A673 (cell line): ENCODE results near the gene CTSH. TPM values are rescaled to one million over a fixed set of nuclear protein-coding genes. Genes with fewer than 3 reads are reported as not detected.

ENCODE experiments used
- BruUV-seq: library from RNA; stranded (reverse); fragments of 400-500 nt; replicated peaks from 2 replicates; lab custom pipeline; 2021; lab: Mats Ljungman, UMichigan
- CTCF ChIA-PET: fragments of 300-600 bp; sonication (Branson Sonifier 250); formaldehyde crosslinking; loops from one replicate; lab custom pipeline; 2022; ENCODE audit warnings: antibody characterized with exemption; lab: Charles Lee
- POLR2A ChIA-PET: fragments of 300-600 bp; sonication (Branson Sonifier 250); formaldehyde crosslinking; loops from one replicate; lab custom pipeline; 2022; ENCODE audit warnings: antibody characterized with exemption; ENCODE audit not compliant: low non-redundant PET; lab: Charles Lee
- DNase-seq: peaks from one replicate; pipeline ENCODE4 v3.0.0-alpha.2; 2015; ENCODE audit warnings: low spot score
- H3K27ac ChIP-seq: fragments of 200-600 bp; sonication (generic); 2 replicates; pipeline ENCODE4 v1.5.1; 2016; ENCODE audit warnings: mixed run types, low read depth, mild to moderate bottlenecking, mixed read lengths, antibody characterized with exemption, low read length; ENCODE audit not compliant: poor library complexity, severe bottlenecking
- H3K27me3 ChIP-seq: fragments of 200-600 bp; sonication (generic); replicated peaks from 2 replicates; pipeline ENCODE4 v1.6.1; 2017; ENCODE audit warnings: mixed run types, low read depth, mild to moderate bottlenecking, mixed read lengths, antibody characterized with exemption, low read length; ENCODE audit not compliant: insufficient read depth, poor library complexity
- H3K36me3 ChIP-seq: fragments of 200-600 bp; sonication (generic); 2 replicates; pipeline ENCODE4 v1.6.1; 2016; ENCODE audit warnings: mixed run types, mild to moderate bottlenecking, mixed read lengths, antibody characterized with exemption, low read length; ENCODE audit not compliant: insufficient read depth, poor library complexity, severe bottlenecking
- H3K4me1 ChIP-seq: fragments of 200-600 bp; sonication (generic); 2 replicates; pipeline ENCODE4 v1.6.1; 2017; ENCODE audit warnings: mixed run types, mild to moderate bottlenecking, mixed read lengths, antibody characterized with exemption, low read length; ENCODE audit not compliant: insufficient read depth, poor library complexity, severe bottlenecking
- H3K4me3 ChIP-seq: fragments of 200-600 bp; sonication (generic); 2 replicates; pipeline ENCODE4 v1.5.1; 2016; ENCODE audit warnings: low read depth, mixed run types, mild to moderate bottlenecking, mixed read lengths, low read length; ENCODE audit not compliant: poor library complexity, severe bottlenecking
- H3K9me3 ChIP-seq: fragments of 200-600 bp; sonication (generic); 2 replicates; pipeline ENCODE4 v1.6.1; 2016; ENCODE audit warnings: mixed run types, low read depth, mild to moderate bottlenecking, mixed read lengths, antibody characterized with exemption, low read length; ENCODE audit not compliant: poor library complexity, severe bottlenecking
- EZH2 ChIP-seq: fragments of 200-600 bp; sonication (generic); IDR thresholded peaks from 2 replicates; pipeline ENCODE4 v1.6.1; 2017; ENCODE audit warnings: borderline replicate concordance, low read depth, mild to moderate bottlenecking, mixed read lengths, antibody characterized with exemption, low read length; ENCODE audit not compliant: poor library complexity, severe bottlenecking
- intact Hi-C: fragments of 100-400 bp; cut with micrococcal nuclease; formaldehyde crosslinking; loops from one replicate; pipeline ENCODE4 v1.10.0; 2022; ENCODE audit not compliant: unreplicated experiment
- total RNA-seq: library from RNA; stranded (reverse); gene quantifications from 2 replicates; pipeline ENCODE4 v1.2.3, GENCODE V29; 2021
- TF ChIP-seq, protein P1 (sequence below): fragments of 300-800, 200-600 bp; sonication (generic); conservative IDR thresholded peaks from 2 replicates; pipeline ENCODE4 v1.5.1; 2017; ENCODE audit warnings: low read depth, mild to moderate bottlenecking, antibody characterized with exemption, low read length, moderate library complexity, mixed read lengths

The CTSH gene
- total RNA-seq, 1 experiment from 2014 or later = 2.2 TPM

DNA sequence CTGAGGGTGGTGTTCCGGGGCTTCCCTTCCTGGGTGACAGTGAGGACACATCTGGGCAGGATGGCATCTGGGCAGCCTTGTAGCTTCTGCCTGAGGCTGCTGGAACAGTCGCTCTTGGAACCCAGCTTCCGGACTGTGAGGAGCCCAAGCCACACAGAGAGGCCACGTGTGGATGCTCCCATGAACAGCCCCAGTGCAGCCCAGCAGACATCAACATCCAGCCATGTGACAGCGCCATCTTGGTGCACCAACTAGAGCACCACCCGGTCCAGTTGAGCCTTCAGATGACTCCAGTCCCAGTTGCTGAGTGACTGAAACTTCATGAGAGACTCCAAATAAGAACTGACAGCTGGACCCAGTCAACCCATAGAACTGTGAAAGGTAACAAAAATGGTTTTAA lies 15.5 kb upstream of the CTSH start:
- H3K9me3 ChIP-seq = no peaks in the 10 kb centered on the region
- DNase-seq = no peak
- no peaks in the 10 kb centered on the region for H3K36me3 ChIP-seq
- POLR2A ChIA-PET = no interaction called here
- H3K27ac ChIP-seq = no peak overlapping the region
- H3K4me1 ChIP-seq = no peaks in the 10 kb centered on the region
- H3K4me3 ChIP-seq = no peak overlapping the region
- TF ChIP-seq, protein P1, sequence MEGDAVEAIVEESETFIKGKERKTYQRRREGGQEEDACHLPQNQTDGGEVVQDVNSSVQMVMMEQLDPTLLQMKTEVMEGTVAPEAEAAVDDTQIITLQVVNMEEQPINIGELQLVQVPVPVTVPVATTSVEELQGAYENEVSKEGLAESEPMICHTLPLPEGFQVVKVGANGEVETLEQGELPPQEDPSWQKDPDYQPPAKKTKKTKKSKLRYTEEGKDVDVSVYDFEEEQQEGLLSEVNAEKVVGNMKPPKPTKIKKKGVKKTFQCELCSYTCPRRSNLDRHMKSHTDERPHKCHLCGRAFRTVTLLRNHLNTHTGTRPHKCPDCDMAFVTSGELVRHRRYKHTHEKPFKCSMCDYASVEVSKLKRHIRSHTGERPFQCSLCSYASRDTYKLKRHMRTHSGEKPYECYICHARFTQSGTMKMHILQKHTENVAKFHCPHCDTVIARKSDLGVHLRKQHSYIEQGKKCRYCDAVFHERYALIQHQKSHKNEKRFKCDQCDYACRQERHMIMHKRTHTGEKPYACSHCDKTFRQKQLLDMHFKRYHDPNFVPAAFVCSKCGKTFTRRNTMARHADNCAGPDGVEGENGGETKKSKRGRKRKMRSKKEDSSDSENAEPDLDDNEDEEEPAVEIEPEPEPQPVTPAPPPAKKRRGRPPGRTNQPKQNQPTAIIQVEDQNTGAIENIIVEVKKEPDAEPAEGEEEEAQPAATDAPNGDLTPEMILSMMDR = no peak
- TF ChIP-seq EZH2 = no peak
- BruUV-seq = no TSS peak
- intact Hi-C loops = no loop called here
- CTCF ChIA-PET = no interaction called here
- H3K27me3 ChIP-seq = no peaks in the 10 kb centered on the region

DNA sequence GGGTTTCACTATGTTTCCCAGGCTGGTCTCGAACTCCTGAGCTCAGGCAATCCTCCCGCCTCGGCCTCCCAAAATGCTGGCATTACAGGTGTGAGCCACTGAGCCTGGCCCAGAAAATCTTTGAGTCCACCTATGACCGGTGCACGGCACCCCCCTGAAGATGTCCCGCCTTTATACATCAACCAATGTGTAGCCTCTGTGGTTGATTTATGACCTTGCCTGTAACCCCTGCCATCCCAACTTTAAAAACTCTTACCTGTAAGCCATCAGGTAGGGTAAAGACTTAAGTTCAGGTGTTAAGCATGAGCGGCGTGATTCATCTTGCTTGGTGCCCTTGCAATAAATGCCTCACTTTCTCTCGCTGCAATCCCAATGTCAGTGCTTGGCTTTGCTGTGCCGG lies 14.5 kb upstream of the CTSH start:
- ChIA-PET POLR2A (no interaction called here), CTCF (no interaction called here)
- no peak overlapping the region for H3K4me3 ChIP-seq
- DNase-seq = no peak
- no peaks in the 10 kb centered on the region for H3K27me3 ChIP-seq
- H3K27ac ChIP-seq = no peak overlapping the region
- H3K9me3 ChIP-seq = no peaks in the 10 kb centered on the region
- TF ChIP-seq, protein P1 = no peak
- TF ChIP-seq EZH2 = no peak
- intact Hi-C loops = no loop called here
- no TSS peak for BruUV-seq
- H3K36me3 ChIP-seq = no peaks in the 10 kb centered on the region
- no peaks in the 10 kb centered on the region for H3K4me1 ChIP-seq

DNA sequence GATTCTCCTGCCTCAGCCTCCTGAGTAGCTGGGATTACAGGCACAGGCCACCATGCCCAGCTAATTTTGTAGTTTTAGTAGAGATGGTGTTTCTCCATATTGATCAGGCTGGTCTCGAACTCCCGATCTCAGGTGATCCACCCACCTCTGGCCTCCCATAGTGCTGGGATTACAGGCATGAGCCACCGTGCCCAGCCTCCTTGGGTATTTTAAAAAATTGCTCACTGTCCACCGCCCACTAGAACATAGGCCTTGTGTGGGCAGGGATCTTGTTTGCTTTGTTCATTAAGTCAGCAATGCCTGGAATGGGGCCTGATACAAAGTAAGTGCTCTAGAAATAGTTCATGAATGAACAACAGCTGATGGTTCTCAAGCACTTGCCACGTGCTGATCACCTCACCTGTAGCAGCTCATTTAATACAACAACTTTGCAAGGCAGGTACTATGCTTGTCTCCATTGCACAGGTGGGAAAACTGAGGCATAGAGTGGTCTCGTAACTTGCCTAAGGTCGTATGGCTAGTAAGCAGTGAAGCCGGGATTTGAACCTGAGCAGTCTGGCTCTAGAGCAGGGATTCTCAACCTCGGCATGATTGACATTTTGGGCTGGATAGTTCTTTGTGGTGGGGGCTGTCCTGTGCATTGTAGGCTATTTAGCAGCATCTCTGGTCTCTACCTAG lies 12.7 kb upstream of the CTSH start:
- CTCF ChIA-PET = no interaction called here
- Histone ChIP-seq H3K27ac (no peak overlapping the region), H3K9me3 (no peaks in the 10 kb centered on the region), H3K4me1 (no peaks in the 10 kb centered on the region), H3K4me3 (no peak overlapping the region), H3K36me3 (no peaks in the 10 kb centered on the region), H3K27me3 (no peaks in the 10 kb centered on the region)
- POLR2A ChIA-PET = no interaction called here
- DNase-seq = no peak
- BruUV-seq = no TSS peak
- intact Hi-C loops = no loop called here
- TF ChIP-seq EZH2 = no peak
- TF ChIP-seq, protein P1 = no peak
